ENCODE data around the gene SAA1.
"Not testable (repeated sequence)": the region's sequence is repeated elsewhere in the genome, so short reads cannot be mapped to it uniquely, and the experiment has no call there.

The SAA1 gene

DNA sequence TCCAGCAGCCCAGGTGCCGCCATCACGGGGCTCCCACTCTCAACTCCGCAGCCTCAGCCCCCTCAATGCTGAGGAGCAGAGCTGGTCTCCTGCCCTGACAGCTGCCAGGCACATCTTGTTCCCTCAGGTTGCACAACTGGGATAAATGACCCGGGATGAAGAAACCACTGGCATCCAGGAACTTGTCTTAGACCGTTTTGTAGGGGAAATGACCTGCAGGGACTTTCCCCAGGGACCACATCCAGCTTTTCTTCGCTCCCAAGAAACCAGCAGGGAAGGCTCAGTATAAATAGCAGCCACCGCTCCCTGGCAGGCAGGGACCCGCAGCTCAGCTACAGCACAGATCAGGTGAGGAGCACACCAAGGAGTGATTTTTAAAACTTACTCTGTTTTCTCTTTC lies at the start of gene SAA1:
Gene SAA1 (plus strand): TSS at position 316 of the 400 bp plus-strand sequence. CDS start 624 bp downstream, outside the sequence.
- no peak for DNase-seq

DNA sequence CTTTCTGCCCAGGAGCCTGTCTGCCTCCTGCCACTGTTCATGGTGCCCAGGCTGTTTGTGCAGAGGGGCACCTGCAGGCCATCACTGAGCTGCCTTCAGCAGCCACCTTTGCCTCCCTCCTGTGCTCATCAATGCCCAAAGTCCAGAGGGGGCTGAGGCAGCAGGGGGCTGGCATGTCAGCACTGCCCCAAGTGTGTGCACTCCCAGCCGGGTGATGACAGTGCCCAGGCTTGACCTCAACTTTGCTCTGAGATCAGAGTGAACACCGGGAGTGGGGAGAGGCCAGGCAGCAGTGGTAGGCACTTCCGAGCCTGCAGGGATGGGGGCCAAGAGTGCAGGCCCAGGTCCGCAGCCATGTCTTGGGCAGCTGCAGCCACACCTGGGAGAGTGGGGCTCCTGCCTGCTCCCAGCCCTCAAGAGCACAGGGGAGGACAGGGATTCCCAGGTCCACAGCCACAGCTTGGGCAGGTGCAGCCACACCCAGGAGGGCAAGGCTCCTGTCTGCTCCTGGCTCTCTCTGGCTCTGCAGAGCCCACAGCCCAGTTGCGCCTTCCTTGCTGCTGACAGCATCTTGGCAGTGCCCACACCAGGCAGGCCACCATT lies 44.7 kb upstream of the SAA1 start:
- DNase-seq, result no peak

DNA sequence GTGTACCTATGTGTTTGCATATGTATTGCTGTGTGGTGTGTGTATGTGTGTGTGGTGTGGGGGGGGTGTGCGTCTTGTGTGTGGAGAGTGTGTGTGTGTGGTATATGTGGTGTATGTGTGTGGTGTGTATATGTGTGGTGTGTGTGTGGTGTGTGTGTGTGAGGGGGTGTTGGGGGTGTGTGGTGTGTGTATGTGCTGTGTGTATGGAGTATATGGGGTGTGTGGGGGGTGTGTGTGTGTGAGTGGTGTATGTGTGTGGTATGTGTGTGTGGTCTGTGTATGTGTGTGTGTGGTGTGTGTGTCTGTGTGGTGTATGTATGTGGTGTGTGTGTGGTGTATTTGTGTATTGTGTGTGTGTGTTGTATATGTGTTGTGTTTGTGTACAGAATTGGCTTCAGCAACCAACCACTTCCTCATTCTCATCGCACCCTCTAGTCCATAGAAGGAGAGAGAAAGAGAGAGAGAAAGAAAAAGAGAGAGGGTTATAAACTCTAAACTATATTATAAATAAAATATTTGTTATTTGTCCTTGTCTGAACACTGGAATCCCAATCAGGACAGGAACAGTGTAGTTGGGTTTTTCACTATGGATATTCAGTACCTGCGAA lies 43.1 kb upstream of the SAA1 start:
- no peak for DNase-seq

GRCh38 chr11:18223591-18224387 lies 42.3 kb upstream of the SAA1 start:
- no peak for DNase-seq

DNA sequence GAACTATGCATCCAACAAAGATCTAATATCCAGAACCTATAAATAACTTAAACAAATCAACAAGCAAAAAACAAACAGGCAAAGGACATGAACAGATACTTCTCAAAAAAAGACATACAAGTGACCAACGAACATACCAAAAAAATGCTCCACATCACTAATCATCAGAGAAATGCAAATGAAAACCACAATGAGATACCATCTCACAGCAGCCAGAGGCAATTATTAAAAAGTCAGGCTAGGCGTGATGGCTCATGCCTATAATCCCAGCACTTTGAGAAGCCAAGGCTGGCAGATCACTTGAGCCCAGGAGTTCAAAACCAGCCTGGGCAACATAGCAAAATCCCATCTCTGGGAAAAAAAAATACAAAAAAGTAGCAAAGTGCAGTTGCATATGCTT lies 40.2 kb upstream of the SAA1 start:
- DNase-seq, result no peak

DNA sequence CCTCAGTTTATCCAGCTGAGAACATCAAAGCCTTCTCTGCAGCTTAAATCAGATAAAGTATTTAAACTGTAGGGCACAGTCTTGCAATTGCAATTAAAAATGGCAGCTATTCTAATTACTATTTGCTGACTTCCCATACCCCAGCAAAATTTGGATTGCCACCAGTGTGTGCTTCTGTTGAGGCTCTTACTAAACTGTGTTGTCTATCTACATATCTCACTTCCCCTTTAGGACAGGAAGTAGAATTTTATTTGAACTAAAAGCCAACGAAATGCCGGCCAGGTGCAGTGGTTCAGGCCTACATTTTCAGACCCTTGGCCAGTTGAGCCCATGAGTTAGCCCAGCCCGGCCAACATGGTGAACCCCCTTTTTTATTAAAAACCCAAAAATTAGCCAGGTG lies 36.6 kb upstream of the SAA1 start:
- DNase-seq, result no peak

DNA sequence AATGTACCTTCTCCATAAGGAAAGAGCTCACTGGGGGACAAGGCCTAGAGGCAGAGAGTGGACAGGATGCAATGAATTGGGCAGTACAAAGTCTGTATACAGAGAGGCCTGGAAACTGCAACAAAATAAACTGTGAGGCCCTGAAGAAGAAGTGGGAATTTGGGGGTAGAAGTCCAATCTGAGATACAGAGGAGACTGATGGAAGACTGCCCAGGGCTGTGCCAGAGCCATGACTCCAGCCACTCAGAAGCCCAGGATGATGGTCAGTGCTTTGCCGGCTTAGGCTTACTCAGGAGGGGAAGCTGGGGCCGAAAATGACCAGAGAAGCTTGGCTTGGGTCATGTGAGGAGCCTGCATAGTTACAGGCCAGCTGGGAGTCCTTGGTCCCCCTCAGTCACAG lies 35.2 kb upstream of the SAA1 start:
- DNase-seq, result no peak

- no peak for DNase-seq
These were observed 32.2 kb upstream of the SAA1 start for GRCh38 chr11:18233912-18234311.

DNA sequence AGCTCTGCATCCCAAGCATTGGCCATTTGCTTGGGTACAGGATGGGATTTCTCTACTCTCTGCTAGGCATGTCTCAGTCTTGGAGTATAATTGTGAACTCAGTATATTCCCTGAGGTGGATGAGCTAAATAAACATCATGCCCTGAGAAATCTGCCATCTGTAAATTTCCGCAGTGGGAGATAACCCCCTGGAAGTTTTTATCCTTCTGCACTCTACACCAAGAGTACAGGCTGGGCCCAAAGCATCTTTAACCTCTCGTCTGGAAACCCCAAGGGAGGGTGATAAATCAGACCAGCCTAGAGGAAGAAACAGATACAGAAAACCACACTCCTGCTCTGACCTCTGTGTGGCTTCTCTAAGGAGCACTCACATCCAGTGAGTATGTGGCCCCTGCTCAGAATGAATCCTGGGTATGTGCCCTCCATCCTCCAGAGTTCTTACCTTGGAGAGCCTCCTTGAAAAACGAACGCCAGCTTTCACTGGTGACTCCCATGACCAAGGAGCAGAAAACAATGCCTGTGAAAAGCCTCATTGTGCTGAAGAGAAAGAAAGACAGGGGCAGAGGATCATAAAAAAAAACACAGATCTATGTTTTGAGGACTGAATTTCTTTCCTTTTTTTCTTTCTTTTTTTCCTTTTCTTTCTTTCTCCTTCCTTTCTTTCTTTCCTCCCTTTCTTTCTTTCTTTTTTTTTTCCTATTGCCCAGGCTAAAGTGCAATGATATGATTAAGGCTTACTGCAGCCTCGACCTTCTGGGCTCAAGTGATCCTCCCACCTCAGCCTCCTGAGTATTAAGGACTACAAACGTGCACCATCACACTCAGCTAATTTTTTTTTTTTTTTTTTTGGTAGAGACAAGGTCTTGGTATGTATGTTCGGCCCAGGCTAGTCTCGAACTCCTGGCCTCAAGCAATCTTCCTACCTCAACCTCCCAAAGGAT lies 30.4 kb upstream of the SAA1 start:
- no peak for DNase-seq

DNA sequence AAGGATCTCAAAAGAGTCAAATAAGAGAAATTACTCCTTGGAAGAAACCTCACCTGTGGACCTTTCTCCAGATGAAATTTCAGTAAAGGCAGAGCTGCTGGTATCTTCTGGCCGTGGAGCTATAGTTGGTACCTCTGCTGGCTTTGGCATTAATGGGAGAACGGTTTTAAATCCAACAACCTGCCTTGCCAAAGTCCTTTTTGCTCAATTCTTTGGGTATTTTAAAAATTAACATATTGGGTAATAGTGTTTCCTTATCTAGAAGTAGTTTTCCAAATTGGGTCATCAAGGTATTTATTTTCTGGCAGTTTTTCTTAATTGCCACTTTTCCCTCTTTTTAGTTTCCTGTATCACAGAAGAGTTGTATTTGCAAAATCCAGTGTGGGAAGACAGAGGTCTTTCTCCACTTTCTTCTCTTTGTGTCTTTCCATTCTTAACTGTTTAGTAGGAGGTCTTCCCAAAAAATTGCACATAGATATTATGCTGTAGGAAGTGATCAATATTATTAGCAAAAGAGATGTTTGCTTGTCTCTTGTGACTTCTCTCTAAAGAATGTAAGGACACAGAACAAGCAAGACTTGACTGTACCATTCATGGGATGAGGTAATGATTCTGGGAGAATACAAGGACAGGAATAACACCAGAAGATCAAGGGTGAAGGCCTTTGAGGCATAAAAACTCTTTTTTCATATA lies 29.3 kb upstream of the SAA1 start, which contains the start of gene SAA4:
Gene SAA4 (minus strand): TSS at position 139 of the 693 bp plus-strand sequence. CDS start 876 bp downstream, outside the sequence.
- no peak for DNase-seq

- DNase-seq, result no peak
These were observed 26.4 kb upstream of the SAA1 start for GRCh38 chr11:18239655-18240054.

- DNase-seq, result peak; percentile 6
These were observed 22.2 kb upstream of the SAA1 start for GRCh38 chr11:18243783-18244362.

DNA sequence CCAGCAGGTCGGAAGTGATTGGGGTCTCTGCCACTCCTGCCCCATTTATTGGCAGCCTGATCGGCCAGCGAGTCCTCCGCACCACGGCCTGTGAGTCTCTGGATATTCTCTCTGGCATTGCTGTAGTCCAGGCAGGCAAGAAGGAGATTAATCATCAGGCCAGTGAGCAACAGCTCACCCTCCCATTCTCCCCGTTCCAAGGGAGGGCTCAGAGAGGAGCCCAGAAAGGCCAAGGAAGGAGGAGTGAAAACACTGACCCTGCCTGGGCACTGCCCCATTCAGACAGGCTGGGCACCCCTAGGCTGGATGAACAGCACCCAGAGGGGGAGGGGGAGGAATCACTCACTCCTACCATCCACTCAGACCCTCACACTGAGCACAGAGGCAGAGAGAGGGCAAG lies 20.7 kb upstream of the SAA1 start:
- no peak for DNase-seq

GRCh38 chr11:18246379-18247190 lies 19.5 kb upstream of the SAA1 start:
- DNase-seq, result not testable (repeated sequence)

DNA sequence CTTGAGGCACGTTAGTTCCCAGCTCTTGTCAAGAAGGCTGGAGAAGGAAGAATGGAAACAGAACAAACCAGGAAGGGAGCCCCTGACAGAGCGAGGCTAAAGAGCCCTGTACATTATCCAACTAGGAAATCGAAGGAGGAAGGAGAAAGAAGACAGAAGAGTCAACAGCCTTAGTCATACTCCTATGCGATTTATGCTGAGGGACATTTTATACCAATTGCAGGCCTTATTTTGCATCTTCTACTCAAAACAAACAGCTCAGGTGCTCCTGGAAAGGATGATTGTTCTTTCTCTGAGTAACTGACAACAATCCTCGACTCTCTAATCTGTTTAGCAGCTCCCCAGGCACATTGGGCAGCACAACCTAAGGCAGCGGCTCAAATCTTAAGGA lies 18.9 kb upstream of the SAA1 start:
- DNase-seq, result not testable (repeated sequence)

DNA sequence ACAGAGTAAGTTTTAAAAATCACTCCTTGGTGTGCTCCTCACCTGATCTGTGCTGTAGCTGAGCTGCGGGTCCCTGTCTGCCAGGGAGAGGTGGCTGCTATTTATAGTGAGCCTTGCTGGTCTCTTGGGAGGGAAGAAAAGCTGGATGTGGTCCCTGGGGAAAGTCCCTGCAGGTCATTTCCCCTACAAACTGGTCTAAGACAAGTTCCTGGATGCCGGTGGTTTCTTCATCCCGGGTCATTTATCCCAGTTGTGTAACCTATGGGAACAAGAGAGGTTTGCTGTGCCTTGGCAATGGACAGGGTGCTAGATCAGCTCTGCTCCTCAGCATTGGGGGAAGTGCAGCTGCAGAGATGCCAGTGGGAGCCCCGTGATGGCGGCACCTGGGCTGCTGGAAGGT lies 17.5 kb upstream of the SAA1 start, which contains the start of gene SAA2:
Gene SAA2 (minus strand): TSS at position 108 of the 400 bp plus-strand sequence. CDS start 657 bp downstream, outside the sequence.
- DNase-seq, result no peak

GRCh38 chr11:18253233-18253632 lies 12.8 kb upstream of the SAA1 start:
- DNase-seq, result no peak

DNA sequence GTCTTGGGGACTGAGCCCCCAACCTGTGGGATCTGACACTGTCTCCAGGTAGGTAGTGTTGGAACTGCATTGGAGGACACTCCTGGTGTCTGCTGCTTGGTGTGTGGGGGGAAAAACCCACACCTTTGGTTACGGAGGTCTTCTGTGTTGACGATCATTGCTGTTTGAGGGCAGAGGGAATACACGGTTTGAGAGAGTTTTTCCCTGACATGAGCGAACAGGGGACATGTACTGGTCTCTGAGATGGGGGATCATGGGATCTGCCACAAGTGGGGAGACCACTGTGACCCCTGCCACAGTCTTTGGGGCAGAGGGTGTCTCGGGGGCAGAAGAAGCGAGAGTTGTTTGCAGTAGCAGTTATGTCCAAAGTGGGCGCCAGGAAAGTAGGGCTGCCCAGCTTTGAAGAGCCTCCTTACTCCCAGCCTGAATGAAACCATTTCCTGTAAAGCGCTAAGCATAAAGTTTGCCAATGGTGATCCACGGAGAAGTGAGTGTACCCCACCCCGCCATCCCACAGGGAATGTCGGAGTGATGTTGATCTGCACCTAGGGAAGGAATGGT lies 12.2 kb upstream of the SAA1 start:
- no peak for DNase-seq

GRCh38 chr11:18254781-18255361 lies 11.2 kb upstream of the SAA1 start:
- no peak for DNase-seq

GRCh38 chr11:18259259-18259658 lies 6.8 kb upstream of the SAA1 start:
- DNase-seq, result no peak
